Small intestine (tissue), 16 donors: ENCODE results near the gene HEPACAM2. TPM values are rescaled to one million over a fixed set of nuclear protein-coding genes. Genes with fewer than 3 reads are reported as not detected.

Experiments used
- DNase-seq, 2 donors: peaks; one replicate each; pipeline versions ENCODE4 v3.0.0 to v3.0.0-alpha.2; 2013
- FAIRE-seq: peaks from 2 replicates; lab custom pipeline; 2012; peaks lifted over from hg19 to GRCh38; lab: Jason Lieb, UNC
- H3K27ac ChIP-seq, 3 donors: one replicate each; pipeline ENCODE4 v1.5.1; 2013; ENCODE audit warnings: low read length in 2 of 3, mild to moderate bottlenecking in 2 of 3, control low read depth in 1 of 3, inconsistent platforms in 1 of 3, low read depth in 1 of 3, moderate library complexity in 1 of 3
- H3K27me3 ChIP-seq, 3 donors: one replicate each; pipeline ENCODE4 v1.6.1; 2013; ENCODE audit warnings: low read length in 3 of 3, inconsistent platforms in 1 of 3; ENCODE audit not compliant: control insufficient read depth in 3 of 3, insufficient read depth in 3 of 3
- H3K36me3 ChIP-seq, 3 donors: one replicate each; pipeline ENCODE4 v1.6.1; 2013; ENCODE audit warnings: low read length in 3 of 3, inconsistent platforms in 1 of 3, low read depth in 1 of 3, mild to moderate bottlenecking in 1 of 3, moderate library complexity in 1 of 3; ENCODE audit not compliant: control insufficient read depth in 3 of 3, insufficient read depth in 2 of 3
- H3K4me1 ChIP-seq, 3 donors: one replicate each; pipeline ENCODE4 v1.6.1; 2013; ENCODE audit warnings: low read length in 2 of 3, inconsistent platforms in 1 of 3, low read depth in 1 of 3, mild to moderate bottlenecking in 1 of 3, moderate library complexity in 1 of 3; ENCODE audit not compliant: control insufficient read depth in 3 of 3, insufficient read depth in 2 of 3
- H3K4me3 ChIP-seq, 3 donors: one replicate each; pipeline ENCODE4 v1.5.1; 2013; ENCODE audit warnings: low read length in 3 of 3, control low read depth in 1 of 3, inconsistent platforms in 1 of 3, low read depth in 1 of 3, mild to moderate bottlenecking in 1 of 3, moderate library complexity in 1 of 3
- H3K9me3 ChIP-seq, 2 donors: one replicate each; pipeline ENCODE4 v1.6.1; 2013; ENCODE audit warnings: low read depth in 1 of 2, low read length in 1 of 2; ENCODE audit not compliant: control insufficient read depth in 2 of 2, insufficient read depth in 1 of 2
- WGBS, 3 donors: extraction: QIAGEN DNeasy Blood & Tissue Kit; methylation state at CpG; one replicate each; pipeline ENCODE4 v1.1.7; 2013; 5-methylcytosine and 5-hydroxymethylcytosine counted together
- long read RNA-seq, 10 donors: transcript quantifications; one replicate each; lab custom pipeline, GENCODE V29; 2026
- polyA plus RNA-seq, 4 donors: library from polyadenylated mRNA; stranded (reverse) in 3 of 4; unstranded in 1 of 4; fragments of 200-250 nt in 3 of 4; fragments of 120-200 nt in 1 of 4; gene quantifications; one replicate each; pipeline versions ENCODE4 v1.2.1 to v1.2.3, GENCODE V29; 2013
- donor health status: healthy with polysubstance abuse.
- donor health status: control.
- donor health status: control.
- donor health status: Bipolar disorder and iron deficiency.
- donor health status: healthy.

The HEPACAM2 gene
- polyA plus RNA-seq: 100 to 1,000 TPM in 1 of 4 donors, 10 to 100 TPM in 2, 1 to 10 TPM in 1; 9.2 to 108 (median 14.2) TPM
- long read RNA-seq, donor 1, transcript HEPACAM2-202 (10 exons, 2,148 nt): major isoform, 23 of 102 reads
- long read RNA-seq, donor 1, transcript HEPACAM2-201 (9 exons, 2,122 nt): minor isoform, 10 of 102 reads
- long read RNA-seq, donor 1, partial matches to known transcripts: 64 of 102 reads
- long read RNA-seq, donor 1, other reads (novel, unspliced or antisense): 5 of 102 reads
- long read RNA-seq, donor 2, partial matches to known transcripts: 0 of 2 reads
- long read RNA-seq, donor 2, other reads (novel, unspliced or antisense): 0 of 2 reads
- long read RNA-seq, donor 3, partial matches to known transcripts: 0 of 1 reads
- long read RNA-seq, donor 3, other reads (novel, unspliced or antisense): 0 of 1 reads
- long read RNA-seq, donor 4: 0 reads
- long read RNA-seq, donor 5: 0 reads
- long read RNA-seq, donor 6, partial matches to known transcripts: 0 of 8 reads
- long read RNA-seq, donor 6, other reads (novel, unspliced or antisense): 0 of 8 reads
- long read RNA-seq, donor 7: 0 reads
- long read RNA-seq, donor 8: 0 reads
- long read RNA-seq, donor 9, partial matches to known transcripts: 0 of 2 reads
- long read RNA-seq, donor 9, other reads (novel, unspliced or antisense): 0 of 2 reads
- long read RNA-seq, donor 10, transcript HEPACAM2-202 (10 exons, 2,148 nt): major isoform, 11 of 52 reads
- long read RNA-seq, donor 10, partial matches to known transcripts: 38 of 52 reads
- long read RNA-seq, donor 10, other reads (novel, unspliced or antisense): 0 of 52 reads

- Histone ChIP-seq H3K9me3 (no peaks in the 10 kb centered on the region), H3K4me3 (no peak within 1 kb of the TSS), H3K4me1 (no peaks in the 10 kb centered on the region), H3K36me3 (no peaks in the 10 kb centered on the region), H3K27ac (peak within 1 kb of the TSS in 1 of 3 donors; percentile 28), H3K27me3 (peaks cover 0 to 2% (median 0%) of the 10 kb centered on the region in 3 donors)
- FAIRE-seq (no peak), DNase-seq (peak; percentile 20 to 47)
- 53 to 54% (median 53%) methylated on average over 2 of the region's 2 CpGs for WGBS, 3 donors
Observed at GRCh38 chr7:93226310-93226709, at the start of gene HEPACAM2. Gene HEPACAM2, minus strand, starts transcription at chr7:93226469.

- Histone ChIP-seq H3K4me3 (no peak overlapping the region), H3K36me3 (peaks cover 2 to 6% (median 6%) of the 10 kb centered on the region in 3 donors), H3K27me3 (no peaks in the 10 kb centered on the region), H3K27ac (no peak overlapping the region), H3K4me1 (no peaks in the 10 kb centered on the region), H3K9me3 (no peaks in the 10 kb centered on the region)
- WGBS, 3 donors: 85 to 92% (median 91%) methylated on average over 4 of the region's 4 CpGs
- FAIRE-seq (no peak), DNase-seq (no peak)
Observed at GRCh38 chr7:93265220-93265619, 39.0 kb upstream of the HEPACAM2 start.

GRCh38 chr7:93262535-93262934 is 36.3 kb upstream of the HEPACAM2 start:
- no peak overlapping the region for H3K4me3 ChIP-seq
- FAIRE-seq: no peak
- DNase-seq: no peak
- 97 to 100% (median 100%) methylated on average over 1 of the region's 1 CpG for WGBS, 3 donors
- H3K9me3 ChIP-seq: no peaks in the 10 kb centered on the region
- H3K27ac ChIP-seq: no peak overlapping the region
- no peaks in the 10 kb centered on the region for H3K4me1 ChIP-seq
- H3K36me3 ChIP-seq: peaks cover 0 to 6% (median 2%) of the 10 kb centered on the region in 3 donors
- H3K27me3 ChIP-seq: no peaks in the 10 kb centered on the region

- Histone ChIP-seq H3K36me3 (peaks cover 0 to 11% (median 4%) of the 10 kb centered on the region in 3 donors), H3K4me1 (no peaks in the 10 kb centered on the region), H3K27me3 (no peaks in the 10 kb centered on the region), H3K4me3 (no peak overlapping the region), H3K9me3 (no peaks in the 10 kb centered on the region), H3K27ac (no peak overlapping the region)
- FAIRE-seq (no peak), DNase-seq (no peak)
Observed at GRCh38 chr7:93258661-93259060, 32.4 kb upstream of the HEPACAM2 start.

- DNase-seq: peak in 1 of 2 donors; percentile 21
- 80 to 88% (median 84%) methylated on average over 5 of the region's 5 CpGs for WGBS, 3 donors
Observed at GRCh38 chr7:93249491-93250148, 23.4 kb upstream of the HEPACAM2 start.

GRCh38 chr7:93245525-93246432 is 19.5 kb upstream of the HEPACAM2 start:
- H3K4me3 ChIP-seq: no peak overlapping the region
- no peaks in the 10 kb centered on the region for H3K4me1 ChIP-seq
- no peaks in the 10 kb centered on the region for H3K9me3 ChIP-seq
- H3K27me3 ChIP-seq: no peaks in the 10 kb centered on the region
- peak; percentile 76 for FAIRE-seq
- H3K27ac ChIP-seq: no peak overlapping the region
- WGBS, 3 donors: 43 to 51% (median 51%) methylated on average over 9 of the region's 9 CpGs
- peaks cover 0 to 3% (median 0%) of the 10 kb centered on the region in 3 donors for H3K36me3 ChIP-seq
- peak; percentile 22 to 24 for DNase-seq

More at GRCh38 chr7:93249491-93250148, 23.4 kb upstream of the HEPACAM2 start:
- no peak for FAIRE-seq
- H3K27me3 ChIP-seq: no peaks in the 10 kb centered on the region
- no peaks in the 10 kb centered on the region for H3K4me1 ChIP-seq
- no peak overlapping the region for H3K27ac ChIP-seq
- peaks cover 0 to 4% (median 4%) of the 10 kb centered on the region in 3 donors for H3K36me3 ChIP-seq
- H3K9me3 ChIP-seq: no peaks in the 10 kb centered on the region
- no peak overlapping the region for H3K4me3 ChIP-seq

- WGBS, 3 donors: 92 to 97% (median 94%) methylated on average over 3 of the region's 3 CpGs
Observed at GRCh38 chr7:93242106-93242505, 15.8 kb upstream of the HEPACAM2 start.

More at GRCh38 chr7:93242106-93242505, 15.8 kb upstream of the HEPACAM2 start:
- no peak for FAIRE-seq
- H3K27ac ChIP-seq: no peak overlapping the region
- H3K27me3 ChIP-seq: no peaks in the 10 kb centered on the region
- H3K4me3 ChIP-seq: no peak overlapping the region
- peaks cover 0 to 5% (median 0%) of the 10 kb centered on the region in 3 donors for H3K36me3 ChIP-seq
- no peaks in the 10 kb centered on the region for H3K4me1 ChIP-seq
- DNase-seq: no peak
- no peaks in the 10 kb centered on the region for H3K9me3 ChIP-seq
